G401.6 (cell line): Measurements from ENCODE around the gene ARHGAP21.
A peak's percentile ranks its signal among the peaks of the same experiment; 100 is the strongest.
"Not testable (repeated sequence)": the region's sequence is repeated elsewhere in the genome, so short reads cannot be mapped to it uniquely, and the experiment has no call there.

ENCODE experiments used
- FAIRE-seq: peaks from 2 replicates; lab custom pipeline; 2012; peaks lifted over from hg19 to GRCh38; lab: Jason Lieb, UNC

The ARHGAP21 gene

GRCh38 chr10:24723788-24724380 is at the start of gene ARHGAP21:
TSS of gene ARHGAP21 (minus strand) at chr10:24723887. CDS start at chr10:24721899, 1,988 bp downstream.
- no peak for FAIRE-seq

GRCh38 chr10:24771943-24772694 is 48.4 kb upstream of the ARHGAP21 start:
- no peak for FAIRE-seq

GRCh38 chr10:24764991-24765390 is 41.3 kb upstream of the ARHGAP21 start:
- not testable (repeated sequence) for FAIRE-seq

DNA sequence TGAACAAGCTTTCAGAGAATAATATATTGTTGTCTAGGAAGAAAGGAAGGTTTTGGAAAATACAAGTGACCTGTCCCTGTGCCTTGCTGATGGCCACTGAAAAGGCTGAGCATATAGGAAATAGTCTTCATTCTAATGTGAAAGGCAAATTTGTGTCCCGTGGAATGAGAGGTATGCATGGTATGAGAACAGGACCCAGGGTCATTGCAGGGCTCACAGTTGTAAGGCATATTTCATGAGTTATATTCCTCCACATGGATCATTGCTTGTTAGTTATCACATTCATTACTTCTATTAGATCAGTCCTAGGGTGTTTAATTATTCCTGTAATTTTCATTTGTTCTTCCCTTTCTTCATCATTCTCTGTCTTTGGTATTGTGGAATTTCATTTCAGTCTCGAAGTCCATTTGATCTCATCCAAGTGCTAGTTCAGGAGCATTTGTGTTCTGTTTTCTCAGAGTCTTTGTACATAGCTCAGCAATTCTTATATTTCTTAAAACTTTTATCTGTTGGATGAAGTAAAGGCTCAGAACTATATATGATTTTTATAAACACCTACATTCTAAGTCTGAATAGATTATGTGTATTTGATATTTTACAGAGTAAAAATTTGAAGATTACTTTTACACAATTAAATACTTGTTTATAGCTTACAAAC is 39.4 kb upstream of the ARHGAP21 start:
- no peak for FAIRE-seq

DNA sequence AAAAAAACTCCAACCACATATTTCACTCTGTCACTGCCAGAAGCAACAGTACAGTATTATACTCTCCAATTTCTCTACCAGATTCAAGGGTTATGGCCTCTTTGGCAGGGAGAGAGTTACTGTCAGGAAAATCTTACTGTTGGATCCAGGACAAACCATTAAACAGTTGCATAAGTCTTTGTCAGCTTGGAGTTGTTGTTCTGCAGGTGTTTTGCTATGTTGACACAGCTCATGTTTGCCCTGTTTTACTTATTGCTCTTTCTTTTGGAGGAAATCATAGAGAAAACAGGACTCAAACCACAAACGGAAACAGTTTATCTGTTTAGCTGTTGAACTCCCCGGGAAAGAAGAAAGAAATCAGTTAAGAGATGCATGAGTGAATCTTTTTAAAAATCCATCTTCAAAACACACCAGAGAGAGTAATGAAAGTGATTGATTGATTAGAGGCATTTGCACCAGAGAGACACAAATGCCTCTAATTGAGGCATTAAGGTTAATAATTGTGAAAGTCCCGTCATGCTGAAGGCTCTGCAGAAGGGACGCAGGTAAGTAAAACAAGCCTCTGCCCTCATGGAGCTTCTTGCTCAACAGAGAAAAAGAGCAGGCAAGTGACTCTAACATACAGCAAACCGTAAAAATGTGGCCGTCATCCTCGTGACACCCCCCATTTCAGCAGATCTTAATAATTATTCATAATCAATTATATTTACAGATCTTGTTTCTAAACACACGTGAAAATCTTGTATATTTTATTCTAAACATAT is 38.7 kb upstream of the ARHGAP21 start:
- no peak for FAIRE-seq

- FAIRE-seq = no peak
These were observed 36.0 kb upstream of the ARHGAP21 start for GRCh38 chr10:24759672-24760071.

DNA sequence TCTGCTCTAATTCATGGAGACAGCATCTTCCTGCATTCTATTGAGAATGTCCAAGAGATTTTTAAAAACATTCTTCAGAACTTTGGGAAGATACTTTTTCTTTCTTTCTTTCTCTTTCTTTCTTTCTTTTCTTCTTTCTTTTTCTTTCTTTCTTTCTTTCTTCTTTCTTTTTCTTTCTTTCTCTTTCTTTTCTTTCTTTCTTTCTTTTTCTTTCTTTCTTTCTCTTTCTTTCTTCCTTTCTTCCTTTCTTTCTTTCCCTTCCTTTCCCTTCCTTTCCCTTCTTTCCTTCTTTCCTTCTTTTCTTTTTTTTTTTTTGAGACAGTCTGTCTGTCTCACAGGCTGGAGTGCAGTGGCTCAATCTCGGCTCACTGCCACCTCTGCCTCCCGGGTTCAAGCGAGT is 34.6 kb upstream of the ARHGAP21 start:
- FAIRE-seq = not testable (repeated sequence)

DNA sequence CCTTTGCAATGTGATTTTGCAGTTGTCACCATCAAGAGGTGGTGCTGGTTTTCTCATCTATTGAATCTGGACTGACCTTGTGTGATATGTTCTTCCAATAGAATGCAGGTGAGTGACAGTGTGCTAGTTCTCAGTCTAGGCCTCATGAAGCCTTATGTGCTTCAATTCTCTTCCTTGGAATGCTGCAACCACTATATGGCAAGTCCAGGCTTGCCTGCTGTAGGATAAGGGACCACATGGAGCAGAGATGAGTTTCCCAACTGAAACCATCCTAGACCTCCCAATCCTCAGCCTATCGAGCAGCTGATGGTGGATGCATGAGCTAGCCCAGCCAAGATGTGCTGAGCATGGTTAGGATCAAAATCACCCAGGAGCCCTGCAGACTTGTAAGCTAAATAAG is 32.6 kb upstream of the ARHGAP21 start:
- FAIRE-seq = no peak

DNA sequence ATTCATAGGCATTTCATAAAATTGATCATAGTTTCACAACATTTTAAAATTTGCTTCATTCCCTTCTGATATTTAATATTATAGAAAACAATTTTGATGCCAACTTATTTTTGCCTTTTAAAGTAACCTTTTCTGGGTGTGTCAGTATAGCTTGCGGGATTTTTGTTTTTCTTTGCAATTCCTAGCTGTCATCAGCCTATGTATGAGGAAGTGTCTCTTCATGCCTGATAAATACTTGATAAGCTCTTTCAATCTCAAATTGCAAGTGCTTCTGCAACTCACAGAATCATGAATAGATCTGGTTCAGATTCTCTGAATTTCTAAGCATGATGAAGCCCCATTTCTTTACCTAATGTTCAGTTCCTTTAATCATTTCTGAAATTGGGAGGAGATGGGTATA is 28.0 kb upstream of the ARHGAP21 start:
- no peak for FAIRE-seq

DNA sequence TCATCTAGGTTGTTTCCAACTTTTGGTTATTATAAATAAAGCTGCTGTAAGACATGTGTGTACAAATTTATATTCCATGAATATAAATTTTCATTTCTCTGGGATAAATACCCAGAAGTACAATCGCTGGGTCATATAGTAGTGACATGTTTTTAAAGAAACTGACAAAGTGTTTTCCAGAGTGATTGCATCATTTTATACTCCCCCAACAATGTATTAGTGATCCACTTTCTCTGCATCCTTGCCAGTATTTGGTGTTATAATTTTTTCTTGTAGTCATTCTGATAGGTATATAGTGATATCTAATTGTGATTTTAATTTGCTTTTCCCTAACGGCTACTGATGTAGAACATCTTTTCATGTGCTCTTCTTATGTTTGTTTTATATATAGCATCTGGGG is 27.0 kb upstream of the ARHGAP21 start:
- FAIRE-seq = no peak

- FAIRE-seq = no peak
These were observed 24.5 kb upstream of the ARHGAP21 start for GRCh38 chr10:24748214-24748613.

GRCh38 chr10:24744946-24745345 is 21.3 kb upstream of the ARHGAP21 start:
- FAIRE-seq = no peak

- no peak for FAIRE-seq
These were observed 17.0 kb upstream of the ARHGAP21 start for GRCh38 chr10:24740714-24741113.

GRCh38 chr10:24737001-24737400 is 13.3 kb upstream of the ARHGAP21 start:
- FAIRE-seq = no peak

GRCh38 chr10:24731942-24732341 is 8.3 kb upstream of the ARHGAP21 start:
- no peak for FAIRE-seq

GRCh38 chr10:24730811-24731210 is 7.1 kb upstream of the ARHGAP21 start:
- no peak for FAIRE-seq

DNA sequence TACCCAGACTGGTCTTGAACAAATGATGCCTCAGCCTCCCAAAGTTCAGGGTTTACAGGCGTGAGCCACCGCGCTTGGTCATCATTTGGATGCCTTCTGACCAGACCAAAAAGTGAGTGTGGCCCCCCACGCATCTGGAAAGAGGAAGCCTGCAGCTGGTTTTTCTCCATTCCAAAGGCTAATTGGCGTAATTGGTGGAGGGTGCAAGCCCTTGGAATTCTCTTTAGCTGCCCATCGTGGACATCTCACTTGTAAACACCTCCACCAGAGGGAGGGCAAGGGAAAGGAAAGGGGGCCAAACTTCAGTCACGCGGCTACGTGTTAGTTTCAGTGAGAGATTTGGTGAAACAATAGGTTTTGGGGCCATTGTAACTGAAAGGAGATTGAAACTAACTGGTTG is 4.1 kb upstream of the ARHGAP21 start:
- FAIRE-seq = no peak

- FAIRE-seq = no peak
These were observed 2.9 kb upstream of the ARHGAP21 start for GRCh38 chr10:24726626-24727025.

- not testable (repeated sequence) for FAIRE-seq
These were observed 2.3 kb upstream of the ARHGAP21 start for GRCh38 chr10:24726029-24726428.

GRCh38 chr10:24724381-24725228 is 918 bp upstream of the ARHGAP21 start:
- FAIRE-seq = peak; percentile 93

DNA sequence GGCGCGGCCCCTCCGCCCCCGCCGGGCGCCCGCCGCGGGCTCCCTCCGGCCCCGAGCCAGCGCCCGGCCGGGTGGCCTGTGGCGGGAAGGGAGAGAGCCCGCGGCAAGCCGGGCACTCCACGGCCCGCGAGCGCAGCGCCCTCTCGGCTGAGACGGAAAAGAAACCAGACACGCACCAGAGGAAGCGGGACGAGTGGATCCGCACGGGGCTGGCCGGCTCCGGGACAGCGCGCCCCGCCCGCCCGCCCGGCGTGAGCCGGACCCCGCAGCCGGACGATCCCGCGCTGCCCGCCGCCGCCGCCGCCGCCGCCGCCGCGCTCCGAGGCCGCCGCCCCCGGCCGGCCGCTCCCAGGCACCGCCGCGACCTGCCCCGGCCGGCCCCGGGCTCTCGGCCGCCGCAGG is 300 bp downstream of the ARHGAP21 start:
- FAIRE-seq = no peak
